Cardiac fibroblast (primary cell): ENCODE data around the gene NFU1.
A peak's percentile ranks its signal among the peaks of the same experiment; 100 is the strongest.

Experiments used
- DNase-seq, 2 donors: peaks; one replicate each; pipeline versions ENCODE4 v3.0.0 to v3.0.0-alpha.2; 2010; ENCODE audit warnings: low read depth in 2 of 2
- H3K4me3 ChIP-seq, 2 donors: replicated peaks in 1 of 2; 1 replicate in 1 of 2; 2 replicates in 1 of 2; pipeline ENCODE4 v1.5.1; 2011; ENCODE audit warnings: low read depth in 2 of 2, low read length in 2 of 2, mild to moderate bottlenecking in 2 of 2, moderate library complexity in 1 of 2
- CTCF ChIP-seq: IDR thresholded peaks from one replicate; pipeline ENCODE4 v1.5.1; 2011; ENCODE audit warnings: low read depth, mild to moderate bottlenecking, low read length, inconsistent platforms

NFU1 gene

DNA sequence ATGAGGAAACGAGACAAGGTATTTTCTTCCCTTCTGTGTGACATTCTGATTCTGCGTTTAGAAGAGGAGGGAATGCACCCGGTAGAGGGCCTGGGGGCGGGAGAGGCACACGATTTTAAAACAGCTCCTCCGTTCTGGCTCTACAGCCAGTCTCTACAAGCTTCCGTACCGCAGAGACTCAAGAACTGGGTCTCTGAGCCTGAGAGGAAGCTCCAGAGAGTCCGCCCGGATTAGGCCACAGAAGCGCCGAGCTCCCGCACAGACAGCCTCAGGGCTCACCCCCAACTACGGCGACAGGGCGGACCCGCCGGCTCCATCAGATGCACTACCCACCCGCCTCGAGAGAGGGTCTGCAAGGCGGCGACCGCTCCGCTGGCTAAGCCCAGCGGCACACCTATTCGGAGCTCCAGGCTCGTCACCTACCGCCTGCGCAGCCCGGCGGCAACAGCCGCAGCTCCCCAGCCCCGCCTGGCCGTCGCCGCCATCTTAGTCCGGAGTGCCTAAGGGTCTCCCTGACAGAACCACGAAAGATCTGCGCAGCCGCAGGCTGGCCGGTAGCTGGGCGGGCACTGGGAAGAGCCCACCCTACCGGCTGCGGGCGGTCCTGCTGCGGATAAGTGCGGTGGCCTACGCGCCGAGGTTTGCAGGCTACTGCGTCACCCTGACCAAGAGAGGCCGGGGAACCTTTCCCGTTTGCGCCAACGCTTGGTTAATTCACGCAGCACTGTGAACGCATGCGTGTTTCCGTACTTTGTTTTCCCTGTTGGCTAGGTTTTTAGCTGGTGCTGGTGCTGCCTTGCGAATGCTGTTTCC is at the start of gene NFU1:
Gene NFU1 (minus strand): TSS at position 498 of the 813 bp plus-strand sequence. CDS start 13 bp downstream, at position 485.
- peak; percentile 81 for TF ChIP-seq CTCF
- DNase-seq: peak; percentile 96 to 98
- H3K4me3 ChIP-seq: peak within 1 kb of the TSS; percentile 82 to 87

GRCh38 chr2:69483696-69484095 is 46.5 kb upstream of the NFU1 start:
- TF ChIP-seq CTCF: no peak
- no peak for DNase-seq
- H3K4me3 ChIP-seq: no peak overlapping the region

- DNase-seq: peak in 1 of 2 donors; percentile 18
- no peak overlapping the region for H3K4me3 ChIP-seq
- no peak for TF ChIP-seq CTCF
Measured at GRCh38 chr2:69483024-69483423, 45.8 kb upstream of the NFU1 start.

- TF ChIP-seq CTCF: no peak
Measured at GRCh38 chr2:69482471-69482870, 45.2 kb upstream of the NFU1 start.

DNA sequence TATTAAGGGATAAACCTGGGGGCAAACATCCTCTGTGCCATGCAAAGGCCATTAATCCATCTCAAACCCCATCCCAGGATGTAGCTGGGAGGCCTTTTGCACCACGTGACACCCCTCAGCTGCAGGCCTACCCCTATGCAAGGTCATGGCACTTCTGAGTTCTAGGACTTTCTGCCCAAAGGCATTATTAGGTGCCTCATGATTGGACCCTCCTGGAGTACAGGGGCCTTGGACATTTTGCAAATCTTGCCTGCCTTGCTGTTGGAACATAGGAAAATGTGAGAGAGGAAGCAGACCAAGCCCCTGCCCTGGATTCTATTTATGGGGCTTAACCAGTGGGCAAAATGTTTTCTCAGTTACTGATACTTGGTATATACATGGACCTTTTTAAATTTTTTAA is 44.2 kb upstream of the NFU1 start:
- no peak for TF ChIP-seq CTCF
- H3K4me3 ChIP-seq: no peak overlapping the region
- DNase-seq: no peak

More at GRCh38 chr2:69482471-69482870, 45.2 kb upstream of the NFU1 start:
- peak in 1 of 2 donors; percentile 18 for DNase-seq
- no peak overlapping the region for H3K4me3 ChIP-seq

GRCh38 chr2:69477627-69478026 is 40.4 kb upstream of the NFU1 start:
- no peak overlapping the region for H3K4me3 ChIP-seq
- no peak for TF ChIP-seq CTCF
- no peak for DNase-seq
